Measurements from ENCODE around the gene DUXB. TPM values are rescaled to one million over a fixed set of nuclear protein-coding genes. Genes with fewer than 3 reads are reported as not detected.

The DUXB gene
- polyA plus RNA-seq, 1 donor (not counting 4 experiments of a cell fraction or from before 2014, with no cell fraction given): not detected

GRCh38 chr16:75697571-75697970, 3.7 kb downstream of the DUXB start:
- H3K27me3 ChIP-seq (ENCODE audit: control insufficient read depth, extremely low read depth, insufficient read depth, low read length): no peaks in the 10 kb centered on the region
- no peaks in the 10 kb centered on the region for H4K20me1 ChIP-seq (ENCODE audit: control insufficient read depth, extremely low read depth, insufficient read depth, low read length)
- TF ChIP-seq CTCF (optimal IDR thresholded peaks at IDR 0.05 in 1 of 3, IDR thresholded peaks at IDR 0.05 in 1 of 3, conservative IDR thresholded peaks at IDR 0.05 in 1 of 3; ENCODE audit: extremely low read depth in 1 of 3, insufficient read depth in 2 of 3, low read length in 3 of 3) (no peak), EZH2 (IDR thresholded peaks at IDR 0.05; ENCODE audit: low read length) (no peak)
- H2AFZ ChIP-seq (ENCODE audit: control insufficient read depth, low read length): no peak overlapping the region
- H3K79me2 ChIP-seq (ENCODE audit: control insufficient read depth, insufficient read depth, low read length): no peaks in the 10 kb centered on the region
- dilution Hi-C loops (cut with MboI; ENCODE audit: extremely low pct_ligation_motif_present, low sequenced_read_pairs): no loop called here
- FAIRE-seq (no peak), DNase-seq (ENCODE audit: low read depth, low spot score) (no peak)
- no peaks in the 10 kb centered on the region for H3K9me1 ChIP-seq (ENCODE audit: control insufficient read depth, extremely low read depth, insufficient read depth, low read length)
- no peak overlapping the region for H3K27ac ChIP-seq (ENCODE audit: control insufficient read depth, insufficient read depth, low read length)
- H3K9ac ChIP-seq (ENCODE audit: control insufficient read depth, extremely low read depth, insufficient read depth, low read length): no peak overlapping the region
- H3K9me3 ChIP-seq (ENCODE audit: control insufficient read depth, low read depth, low read length): no peaks in the 10 kb centered on the region
- H3K4me3 ChIP-seq (ENCODE audit: control insufficient read depth in 2 of 3, extremely low read depth in 1 of 3, insufficient read depth in 2 of 3, low read depth in 1 of 3, low read length in 3 of 3): no peak overlapping the region
- H3K4me2 ChIP-seq (ENCODE audit: control insufficient read depth, extremely low read depth, insufficient read depth, low read depth, low read length): no peak overlapping the region
- H3K36me3 ChIP-seq (ENCODE audit: control insufficient read depth in 2 of 2, extremely low read depth in 1 of 2, insufficient read depth in 2 of 2, low read length in 2 of 2): no peaks in the 10 kb centered on the region
- H3K4me1 ChIP-seq (ENCODE audit: control insufficient read depth, extremely low read depth, insufficient read depth, low read length): no peaks in the 10 kb centered on the region

DNA sequence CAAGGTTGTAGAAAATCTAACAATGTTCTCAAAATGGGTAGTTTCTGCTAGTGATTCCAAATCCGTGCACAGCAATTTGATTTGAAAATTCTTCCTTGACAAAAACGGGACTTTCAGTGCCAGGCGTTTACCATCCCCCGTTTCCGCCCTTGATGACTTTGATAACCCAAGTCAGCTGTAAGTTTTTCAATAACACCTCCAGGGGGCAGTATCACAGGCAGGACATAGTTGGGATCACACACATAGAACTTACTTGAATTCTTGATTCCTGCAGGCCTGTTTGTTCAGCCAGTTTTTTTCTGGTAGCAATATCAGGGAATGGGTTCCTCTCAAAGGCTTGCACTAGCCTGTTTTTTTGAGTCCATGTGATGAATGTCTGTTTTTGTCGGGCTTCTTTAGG, 5.6 kb downstream of the DUXB start:
- Histone ChIP-seq H2AFZ (ENCODE audit: control insufficient read depth, low read length) (no peak overlapping the region), H3K27ac (ENCODE audit: control insufficient read depth, insufficient read depth, low read length) (no peak overlapping the region), H3K79me2 (ENCODE audit: control insufficient read depth, insufficient read depth, low read length) (no peaks in the 10 kb centered on the region), H3K9me3 (ENCODE audit: control insufficient read depth, low read depth, low read length) (no peaks in the 10 kb centered on the region), H4K20me1 (ENCODE audit: control insufficient read depth, extremely low read depth, insufficient read depth, low read length) (no peaks in the 10 kb centered on the region), H3K36me3 (ENCODE audit: control insufficient read depth in 2 of 2, extremely low read depth in 1 of 2, insufficient read depth in 2 of 2, low read length in 2 of 2) (no peaks in the 10 kb centered on the region), H3K4me2 (ENCODE audit: control insufficient read depth, extremely low read depth, insufficient read depth, low read depth, low read length) (no peak overlapping the region), H3K4me1 (ENCODE audit: control insufficient read depth, extremely low read depth, insufficient read depth, low read length) (no peaks in the 10 kb centered on the region), H3K4me3 (ENCODE audit: control insufficient read depth in 2 of 3, extremely low read depth in 1 of 3, insufficient read depth in 2 of 3, low read depth in 1 of 3, low read length in 3 of 3) (no peak overlapping the region), H3K9me1 (ENCODE audit: control insufficient read depth, extremely low read depth, insufficient read depth, low read length) (no peaks in the 10 kb centered on the region), H3K27me3 (ENCODE audit: control insufficient read depth, extremely low read depth, insufficient read depth, low read length) (no peaks in the 10 kb centered on the region), H3K9ac (ENCODE audit: control insufficient read depth, extremely low read depth, insufficient read depth, low read length) (no peak overlapping the region)
- DNase-seq (ENCODE audit: low read depth, low spot score): no peak
- dilution Hi-C loops (cut with MboI; ENCODE audit: extremely low pct_ligation_motif_present, low sequenced_read_pairs): no loop called here
- TF ChIP-seq CTCF (optimal IDR thresholded peaks at IDR 0.05 in 1 of 3, IDR thresholded peaks at IDR 0.05 in 1 of 3, conservative IDR thresholded peaks at IDR 0.05 in 1 of 3; ENCODE audit: extremely low read depth in 1 of 3, insufficient read depth in 2 of 3, low read length in 3 of 3) (no peak), EZH2 (IDR thresholded peaks at IDR 0.05; ENCODE audit: low read length) (no peak)
- no peak for FAIRE-seq
